Left forelimb (tissue), 1 donor: ENCODE data around the gene PYY.

Source experiments
- DNase-seq: peaks from one replicate; pipeline ENCODE4 v3.0.0-alpha.2; 2018; ENCODE audit warnings: low spot score

The PYY gene

GRCh38 chr17:43914451-43914850 is 39.3 kb downstream of the PYY start:
- DNase-seq, result no peak

- DNase-seq, result no peak
These were observed 40.2 kb downstream of the PYY start for GRCh38 chr17:43913584-43913983.

GRCh38 chr17:43912635-43913304 is 41.0 kb downstream of the PYY start:
- DNase-seq, result no peak

GRCh38 chr17:43911904-43912303 is 41.8 kb downstream of the PYY start:
- DNase-seq, result no peak

GRCh38 chr17:43909537-43910231 is 44.1 kb downstream of the PYY start:
- DNase-seq, result no peak

GRCh38 chr17:43907998-43908721 is 45.6 kb downstream of the PYY start:
- peak; percentile 79 for DNase-seq

- DNase-seq, result peak; percentile 87
These were observed 46.2 kb downstream of the PYY start, which contains the start of gene MPP2 for GRCh38 chr17:43907425-43907981. Gene MPP2, minus strand, starts transcription at chr17:43907536. Its CDS starts 3,076 bp downstream, at chr17:43904460.

- DNase-seq, result no peak
These were observed 46.8 kb downstream of the PYY start for GRCh38 chr17:43906951-43907424.

GRCh38 chr17:43905985-43906852 is 47.5 kb downstream of the PYY start:
- DNase-seq, result peak; percentile 90

GRCh38 chr17:43905400-43905984 is 48.2 kb downstream of the PYY start:
- no peak for DNase-seq
